Astrocyte of the cerebellum (primary cell): ENCODE data around the gene VAMP2.

ENCODE experiments used
- DNase-seq: peaks from one replicate; pipeline ENCODE4 v3.0.0-alpha.2; 2011; ENCODE audit warnings: low read depth
- H3K4me3 ChIP-seq: 2 replicates; pipeline ENCODE4 v1.5.1; 2011; ENCODE audit warnings: mild to moderate bottlenecking, low read depth, low read length, moderate library complexity
- CTCF ChIP-seq: IDR thresholded peaks from 2 replicates; pipeline ENCODE4 v1.5.1; 2012; ENCODE audit warnings: low read length, low read depth, moderate library complexity, mild to moderate bottlenecking; ENCODE audit errors: missing control alignments
- in situ Hi-C: cut with HindIII; loops from 2 replicates; pipeline ENCODE4 v1.10.0; 2017; ENCODE audit warnings: low sequenced_read_pairs

VAMP2 gene

DNA sequence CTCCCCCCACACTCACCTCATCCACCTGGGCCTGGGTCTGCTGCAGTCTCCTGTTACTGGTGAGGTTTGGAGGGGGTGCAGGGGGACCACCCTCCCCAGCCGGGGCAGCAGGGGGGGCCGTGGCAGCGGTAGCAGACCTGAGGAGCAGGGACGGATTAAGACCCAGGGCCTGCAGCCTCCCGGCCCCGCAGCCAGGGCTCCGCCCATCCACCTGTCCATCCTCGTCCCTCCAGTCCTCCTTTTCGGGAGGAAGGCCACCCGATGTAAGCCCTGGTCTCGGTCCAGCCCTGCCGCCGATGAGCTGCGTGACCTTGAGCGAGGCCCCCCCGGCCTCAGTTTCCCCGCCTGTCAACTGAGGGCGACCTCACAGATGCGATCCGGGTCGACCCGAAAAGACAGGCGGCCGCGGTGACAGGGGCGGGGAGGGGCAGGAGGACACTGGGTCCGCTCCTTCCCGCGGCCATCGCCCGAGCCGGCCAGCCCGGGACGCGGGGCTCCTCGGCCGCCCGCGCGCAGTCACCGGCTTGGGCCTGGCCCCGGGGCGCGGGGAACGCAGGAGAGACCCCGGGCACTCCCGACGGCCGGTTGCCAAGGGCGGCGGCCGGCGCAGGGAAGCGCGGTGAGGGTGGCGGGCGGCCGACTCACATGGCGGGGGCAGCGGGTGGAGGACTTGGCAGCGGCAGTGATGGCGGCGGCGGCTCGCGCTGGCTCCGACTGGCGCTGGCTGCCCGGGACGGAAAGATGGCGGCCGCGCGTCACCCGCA lies at the start of gene VAMP2:
TSS of gene VAMP2 (minus strand) at position 716 of the 764 bp plus-strand sequence. CDS start at position 647, 69 bp downstream.
- in situ Hi-C loops: no loop called here
- peak within 1 kb of the TSS; percentile 92 for H3K4me3 ChIP-seq
- DNase-seq: no peak
- no peak for TF ChIP-seq CTCF

- peak overlapping the region; percentile 62 for H3K4me3 ChIP-seq
- in situ Hi-C loops: no loop called here
- TF ChIP-seq CTCF: no peak
- no peak for DNase-seq
These were observed 48.2 kb upstream of the VAMP2 start for GRCh38 chr17:8210761-8211458.

DNA sequence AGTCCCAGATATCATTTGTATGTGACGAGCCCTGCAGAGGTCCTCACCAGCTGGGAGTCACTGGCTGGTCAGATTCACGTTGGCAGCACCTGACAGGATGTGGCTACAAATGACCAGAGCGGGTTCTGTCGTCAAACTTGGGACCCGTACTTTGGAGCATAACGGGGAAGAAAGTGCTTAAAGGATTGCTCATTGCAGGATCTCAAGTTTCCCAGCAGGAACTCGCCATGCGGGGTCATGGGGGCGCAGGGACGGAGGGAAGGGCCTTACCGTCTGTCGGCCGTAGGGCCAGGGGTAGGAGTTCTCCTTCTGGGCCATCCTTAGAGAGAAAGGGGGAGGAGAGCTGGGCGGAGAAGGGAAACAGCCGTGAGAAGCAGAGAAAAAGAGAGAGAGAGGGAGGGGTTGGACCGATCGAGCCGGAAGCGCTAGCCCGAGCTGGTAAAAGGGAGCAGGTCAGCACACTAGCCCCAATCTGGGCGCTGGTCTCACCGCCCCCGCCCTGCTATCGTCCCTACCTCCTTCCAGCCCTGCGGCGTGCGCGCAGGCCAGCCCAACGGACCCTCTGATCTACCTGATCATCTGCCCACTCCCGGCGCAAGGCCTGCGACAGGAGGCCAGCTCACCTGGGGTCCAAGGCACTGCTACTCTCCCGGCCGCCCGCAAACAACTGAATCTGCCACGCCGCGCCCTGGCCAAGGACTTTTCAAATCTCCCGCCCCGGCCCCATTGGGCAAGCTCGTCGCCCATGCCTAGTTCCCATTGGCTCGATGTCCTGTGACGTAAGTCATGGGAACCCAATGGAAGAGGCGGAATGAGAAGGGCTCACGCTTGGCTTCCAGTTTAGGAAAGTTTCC lies 47.4 kb upstream of the VAMP2 start, which contains the start of gene AURKB:
TSS of gene AURKB (minus strand) at position 669 of the 854 bp plus-strand sequence. CDS start at position 318, 351 bp downstream.
- H3K4me3 ChIP-seq: peak within 1 kb of the TSS; percentile 62
- in situ Hi-C loops: no loop called here
- TF ChIP-seq CTCF: no peak
- DNase-seq: peak; percentile 95

DNA sequence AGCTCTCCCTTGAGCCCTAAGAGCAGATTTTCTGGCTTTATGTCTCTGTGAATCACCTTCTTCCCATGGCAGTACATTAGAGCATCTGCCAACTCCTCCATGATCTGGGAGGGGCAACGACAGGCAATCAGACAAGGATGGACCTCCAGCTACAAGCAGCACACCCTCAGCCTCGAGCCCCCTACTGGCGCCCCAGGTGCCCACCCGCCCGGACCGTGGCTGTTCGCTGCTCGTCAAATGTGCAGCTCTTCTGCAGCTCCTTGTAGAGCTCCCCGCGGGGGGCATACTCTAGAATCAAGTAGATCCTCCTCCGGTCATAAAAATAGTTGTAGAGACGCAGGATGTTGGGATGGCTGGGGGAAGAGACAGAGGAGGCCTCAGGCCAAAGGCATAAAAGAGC lies 43.8 kb upstream of the VAMP2 start:
- in situ Hi-C loops: no loop called here
- no peak for TF ChIP-seq CTCF
- DNase-seq: no peak
- H3K4me3 ChIP-seq: no peak overlapping the region

GRCh38 chr17:8204761-8205555 lies 42.2 kb upstream of the VAMP2 start:
- in situ Hi-C loops: no loop called here
- no peak overlapping the region for H3K4me3 ChIP-seq
- DNase-seq: no peak
- no peak for TF ChIP-seq CTCF
